Left lung (tissue), 10 donors: ENCODE data around the gene UBALD2. TPM values are rescaled to one million over a fixed set of nuclear protein-coding genes. Genes with fewer than 3 reads are reported as not detected.

ENCODE experiments used
- ATAC-seq: fragments of 200-7000 bp; cut with Tn5 transposase; one replicate; pipeline ENCODE4 v1.9.1; 2020; ENCODE audit warnings: moderate library complexity
- DNase-seq, 4 donors: peaks; one replicate each; pipeline ENCODE4 v3.0.0-alpha.2; 2013 to 2020
- H3K27ac ChIP-seq, 2 donors: fragments of 200-600 bp; sonication (generic) in 1 of 2; one replicate each; pipeline versions ENCODE4 v1.5.0 to v1.8.0; 2020 to 2021
- H3K27me3 ChIP-seq, 2 donors: fragments of 200-600 bp; sonication (generic) in 1 of 2; one replicate each; pipeline versions ENCODE4 v1.5.0 to v1.8.0; 2020 to 2021
- H3K36me3 ChIP-seq, 2 donors: fragments of 200-600 bp; sonication (generic) in 1 of 2; one replicate each; pipeline versions ENCODE4 v1.5.0 to v1.8.0; 2020 to 2021
- H3K4me1 ChIP-seq, 2 donors: fragments of 200-600 bp; one replicate each; pipeline ENCODE4 v1.8.0; 2021
- H3K4me3 ChIP-seq, 2 donors: fragments of 200-600 bp; sonication (generic) in 1 of 2; one replicate each; pipeline versions ENCODE4 v1.5.0 to v1.8.0; 2020 to 2021; ENCODE audit warnings: mild to moderate bottlenecking in 1 of 2
- H3K9me3 ChIP-seq, 2 donors: fragments of 200-600 bp; sonication (generic) in 1 of 2; one replicate each; pipeline versions ENCODE4 v1.5.0 to v1.8.0; 2020 to 2021
- intact Hi-C, 2 donors: fragments of 100-400 bp; cut with DNase I; formaldehyde crosslinking; loops; one replicate each; pipeline versions ENCODE4 v1.11.2 to v1.14.2; 2022
- polyA plus RNA-seq, 6 donors: library from polyadenylated mRNA; unstranded; fragments of 120-200 nt; gene quantifications; one replicate each; pipeline ENCODE4 v1.2.1, GENCODE V29; 2013; ENCODE audit not compliant: insufficient read length in 6 of 6
- total RNA-seq, 2 donors: library from RNA; stranded (reverse); fragmentation: NEBNext Ultra II Directional; extraction: Animal tissue kit (Norgen Biotek cat#: 25700); gene quantifications; one replicate each; pipeline ENCODE4 v1.2.1, GENCODE V29; 2021
- TF ChIP-seq, protein P1 (sequence below), 2 donors: fragments of 200-600 bp; sonication (generic) in 1 of 2; IDR thresholded peaks; one replicate each; pipeline versions ENCODE4 v1.5.0 to v1.8.0; 2021; ENCODE audit warnings: antibody characterized with exemption in 2 of 2
- donor health status: DM: no; HTN: yes; CAD: no.
- donor health status: DM: no; HTN: no; CAD: no.

Gene UBALD2
- total and polyA plus RNA-seq, 8 donors, result 16.7 to 52.7 (median 32.0) TPM

- H3K4me1 ChIP-seq, result no peaks in the 10 kb centered on the region
- no peaks in the 10 kb centered on the region for H3K27me3 ChIP-seq
- no peak overlapping the region for H3K27ac ChIP-seq
- intact Hi-C loops, result no loop called here
- H3K4me3 ChIP-seq, result no peak overlapping the region
- TF ChIP-seq, protein P1, sequence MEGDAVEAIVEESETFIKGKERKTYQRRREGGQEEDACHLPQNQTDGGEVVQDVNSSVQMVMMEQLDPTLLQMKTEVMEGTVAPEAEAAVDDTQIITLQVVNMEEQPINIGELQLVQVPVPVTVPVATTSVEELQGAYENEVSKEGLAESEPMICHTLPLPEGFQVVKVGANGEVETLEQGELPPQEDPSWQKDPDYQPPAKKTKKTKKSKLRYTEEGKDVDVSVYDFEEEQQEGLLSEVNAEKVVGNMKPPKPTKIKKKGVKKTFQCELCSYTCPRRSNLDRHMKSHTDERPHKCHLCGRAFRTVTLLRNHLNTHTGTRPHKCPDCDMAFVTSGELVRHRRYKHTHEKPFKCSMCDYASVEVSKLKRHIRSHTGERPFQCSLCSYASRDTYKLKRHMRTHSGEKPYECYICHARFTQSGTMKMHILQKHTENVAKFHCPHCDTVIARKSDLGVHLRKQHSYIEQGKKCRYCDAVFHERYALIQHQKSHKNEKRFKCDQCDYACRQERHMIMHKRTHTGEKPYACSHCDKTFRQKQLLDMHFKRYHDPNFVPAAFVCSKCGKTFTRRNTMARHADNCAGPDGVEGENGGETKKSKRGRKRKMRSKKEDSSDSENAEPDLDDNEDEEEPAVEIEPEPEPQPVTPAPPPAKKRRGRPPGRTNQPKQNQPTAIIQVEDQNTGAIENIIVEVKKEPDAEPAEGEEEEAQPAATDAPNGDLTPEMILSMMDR (IDR thresholded peaks at IDR 0.05), result no peak
- peak in 1 of 4 donors; percentile 0 for DNase-seq
- no peak for ATAC-seq
- H3K36me3 ChIP-seq, result peaks cover 0 to 55% of the 10 kb centered on the region in 2 donors
- H3K9me3 ChIP-seq, result no peaks in the 10 kb centered on the region
These were observed 44.3 kb downstream of the UBALD2 start for GRCh38 chr17:76309461-76309860.

DNA sequence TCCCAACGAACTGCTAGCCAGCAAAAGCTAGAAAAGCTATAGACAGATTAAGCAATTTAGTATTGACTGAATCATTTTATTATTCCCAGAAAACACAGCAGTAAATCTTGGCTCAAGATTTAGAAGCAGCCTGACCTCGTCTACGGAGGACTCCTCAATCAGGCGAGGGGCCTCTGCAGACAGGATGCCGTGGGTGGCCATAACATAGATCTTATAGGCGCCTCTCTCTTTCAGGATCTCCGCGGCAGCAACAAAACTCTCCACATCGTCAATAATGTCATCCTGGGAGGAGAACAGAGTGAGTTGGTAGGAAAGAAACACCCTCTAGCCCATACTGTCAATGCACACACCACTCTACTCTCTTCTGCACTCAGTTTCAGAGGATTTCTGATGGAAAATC is 47.6 kb downstream of the UBALD2 start:
- intact Hi-C loops, result no loop called here
- Histone ChIP-seq H3K27me3 (no peaks in the 10 kb centered on the region), H3K4me1 (no peaks in the 10 kb centered on the region), H3K9me3 (no peaks in the 10 kb centered on the region), H3K36me3 (peaks cover 0 to 56% of the 10 kb centered on the region in 2 donors), H3K27ac (no peak overlapping the region), H3K4me3 (no peak overlapping the region)
- ATAC-seq (no peak), DNase-seq (no peak)
- TF ChIP-seq, protein P1 (IDR thresholded peaks at IDR 0.05), result no peak

- H3K27me3 ChIP-seq, result no peaks in the 10 kb centered on the region
- H3K9me3 ChIP-seq, result no peaks in the 10 kb centered on the region
- intact Hi-C loops, result no loop called here
- H3K4me1 ChIP-seq, result no peaks in the 10 kb centered on the region
- ATAC-seq, result peak; percentile 18
- DNase-seq, result peak in 1 of 4 donors; percentile 12
- peak overlapping the region; percentile 7 to 24 for H3K27ac ChIP-seq
- TF ChIP-seq, protein P1 (IDR thresholded peaks at IDR 0.05), result no peak
- H3K4me3 ChIP-seq, result no peak overlapping the region
- peaks cover 0 to 57% of the 10 kb centered on the region in 2 donors for H3K36me3 ChIP-seq
These were observed 49.5 kb downstream of the UBALD2 start for GRCh38 chr17:76314392-76315227.

DNA sequence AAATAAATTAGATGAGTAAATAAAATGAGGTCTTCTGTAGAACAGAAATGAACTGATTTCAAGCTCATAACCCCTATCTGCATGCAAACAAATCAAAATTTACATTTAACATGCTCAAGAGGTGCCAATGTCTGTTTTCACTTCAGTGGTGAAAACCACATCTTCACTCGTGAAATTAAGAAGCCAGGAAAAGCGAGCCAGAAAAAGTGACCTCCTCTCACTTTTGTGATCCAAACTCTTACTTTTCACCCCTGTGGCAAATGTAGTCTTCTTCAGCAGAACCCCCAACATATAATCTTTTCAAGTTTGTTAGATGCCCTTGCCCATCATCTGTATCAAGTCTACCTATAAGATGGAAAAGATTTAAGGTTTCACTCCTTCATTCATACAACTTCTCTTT is 52.4 kb downstream of the UBALD2 start:
- ATAC-seq (no peak), DNase-seq (no peak)
- Histone ChIP-seq H3K27ac (no peak overlapping the region), H3K4me3 (no peak overlapping the region), H3K36me3 (peaks cover 0 to 56% of the 10 kb centered on the region in 2 donors), H3K4me1 (no peaks in the 10 kb centered on the region), H3K9me3 (no peaks in the 10 kb centered on the region), H3K27me3 (no peaks in the 10 kb centered on the region)
- TF ChIP-seq, protein P1 (IDR thresholded peaks at IDR 0.05), result no peak
- intact Hi-C loops, result no loop called here

- no peak for ATAC-seq
- TF ChIP-seq, protein P1 (IDR thresholded peaks at IDR 0.05), result no peak
These were observed 53.4 kb downstream of the UBALD2 start for GRCh38 chr17:76318586-76318985.

More at GRCh38 chr17:76318586-76318985, 53.4 kb downstream of the UBALD2 start:
- no peak for DNase-seq
- intact Hi-C loops, result no loop called here
- Histone ChIP-seq H3K27ac (no peak overlapping the region), H3K4me3 (no peak overlapping the region), H3K27me3 (no peaks in the 10 kb centered on the region), H3K4me1 (no peaks in the 10 kb centered on the region), H3K9me3 (no peaks in the 10 kb centered on the region), H3K36me3 (peaks cover 0 to 56% of the 10 kb centered on the region in 2 donors)

Other genes starting within 250 kb of the UBALD2 start
- gene EVPL, start 238.0 kb upstream of the UBALD2 start, total RNA-seq, result 10 to 100 TPM; 29.1 to 44.8 TPM
- gene EVPL, start 238.0 kb upstream of the UBALD2 start, polyA plus RNA-seq, result 10 to 100 TPM; 23.3 to 53.1 (median 43.9) TPM
- 10 to 100 TPM; 61.0 to 72.3 TPM for gene SRP68, start 192.8 kb upstream of the UBALD2 start, total RNA-seq
- 100 to 1,000 TPM in 2 of 6 donors, 10 to 100 TPM in 4; 95.0 to 104 (median 98.6) TPM for gene SRP68, start 192.8 kb upstream of the UBALD2 start, polyA plus RNA-seq
- under 1 TPM in 1 of 2 donors, not detected in 1; 0.23 TPM for gene GALR2, start 190.6 kb upstream of the UBALD2 start, total RNA-seq
- gene GALR2, start 190.6 kb upstream of the UBALD2 start, polyA plus RNA-seq, result under 1 TPM in 2 of 6 donors, not detected in 4; 0.12 to 0.21 TPM
- gene ZACN, start 186.2 kb upstream of the UBALD2 start, total RNA-seq, result under 1 TPM in 1 of 2 donors, not detected in 1; 0.12 TPM
- 10 to 100 TPM; 16.4 to 27.5 (median 18.0) TPM for gene ZACN, start 186.2 kb upstream of the UBALD2 start, polyA plus RNA-seq
- 100 to 1,000 TPM; 114 to 123 TPM for gene EXOC7, start 161.6 kb upstream of the UBALD2 start, total RNA-seq
- gene EXOC7, start 161.6 kb upstream of the UBALD2 start, polyA plus RNA-seq, result 100 to 1,000 TPM; 147 to 178 (median 164) TPM
- 10 to 100 TPM in 1 of 2 donors, 1 to 10 TPM in 1; 7.7 to 15.9 TPM for gene FOXJ1, start 124.1 kb upstream of the UBALD2 start, total RNA-seq
- gene FOXJ1, start 124.1 kb upstream of the UBALD2 start, polyA plus RNA-seq, result 10 to 100 TPM; 13.9 to 30.4 (median 20.9) TPM
- 1 to 10 TPM in 1 of 2 donors, under 1 TPM in 1; 0.79 to 1.4 TPM for gene RNF157, start 24.9 kb upstream of the UBALD2 start, total RNA-seq
- 10 to 100 TPM in 1 of 6 donors, 1 to 10 TPM in 5; 7.0 to 11.1 (median 8.7) TPM for gene RNF157, start 24.9 kb upstream of the UBALD2 start, polyA plus RNA-seq
- 1 to 10 TPM; 2.8 to 3.3 TPM for gene QRICH2, start 42.9 kb downstream of the UBALD2 start, total RNA-seq
- gene QRICH2, start 42.9 kb downstream of the UBALD2 start, polyA plus RNA-seq, result 10 to 100 TPM in 1 of 6 donors, 1 to 10 TPM in 5; 6.2 to 10.6 (median 8.0) TPM
- gene PRPSAP1, start 88.6 kb downstream of the UBALD2 start, total RNA-seq, result 10 to 100 TPM; 51.2 to 52.8 TPM
- 10 to 100 TPM; 79.2 to 95.4 (median 85.4) TPM for gene PRPSAP1, start 88.6 kb downstream of the UBALD2 start, polyA plus RNA-seq
- 10 to 100 TPM in 1 of 2 donors, 1 to 10 TPM in 1; 6.3 to 35.1 TPM for gene SPHK1, start 119.3 kb downstream of the UBALD2 start, total RNA-seq
- 1 to 10 TPM; 4.4 to 8.2 (median 4.8) TPM for gene SPHK1, start 119.3 kb downstream of the UBALD2 start, polyA plus RNA-seq
- gene UBE2O, start 187.8 kb downstream of the UBALD2 start, total RNA-seq, result 10 to 100 TPM; 20.1 to 23.2 TPM
- 10 to 100 TPM; 23.8 to 34.8 (median 27.8) TPM for gene UBE2O, start 187.8 kb downstream of the UBALD2 start, polyA plus RNA-seq
- gene AANAT, start 202.3 kb downstream of the UBALD2 start, total RNA-seq, result not detected
- gene AANAT, start 202.3 kb downstream of the UBALD2 start, polyA plus RNA-seq, result under 1 TPM in 5 of 6 donors, not detected in 1; 0.10 to 0.23 (median 0.18) TPM
- gene RHBDF2, start 236.1 kb downstream of the UBALD2 start, total RNA-seq, result 10 to 100 TPM; 24.9 to 61.7 TPM
- 10 to 100 TPM in 3 of 6 donors, 1 to 10 TPM in 3; 7.5 to 11.2 (median 9.6) TPM for gene RHBDF2, start 236.1 kb downstream of the UBALD2 start, polyA plus RNA-seq